CD14-positive monocyte (primary cell): Measurements from ENCODE around the gene ARHGAP35. TPM values are rescaled to one million over a fixed set of nuclear protein-coding genes. Genes with fewer than 3 reads are reported as not detected.

ENCODE experiments used
- DNase-seq, 3 donors: peaks; one replicate each; pipeline ENCODE4 v3.0.0-alpha.2; 2011 to 2022
- H2AFZ ChIP-seq: 2 replicates; pipeline ENCODE4 v1.6.0; 2012; ENCODE audit warnings: mild to moderate bottlenecking, low read depth, low read length, inconsistent platforms; ENCODE audit not compliant: insufficient read depth, poor library complexity, severe bottlenecking
- H3K27ac ChIP-seq, 2 donors: 1 replicate in 1 of 2; 2 replicates in 1 of 2; pipeline ENCODE4 v1.5.1; 2012 to 2013; ENCODE audit warnings: low read length in 2 of 2, control low read depth in 1 of 2, inconsistent platforms in 1 of 2, low read depth in 1 of 2, mild to moderate bottlenecking in 1 of 2
- H3K27me3 ChIP-seq, 2 donors: one replicate each; pipeline versions ENCODE4 v1.6.0 to v1.6.1; 2011 to 2013; ENCODE audit warnings: low read length in 2 of 2; ENCODE audit not compliant: control insufficient read depth in 2 of 2, insufficient read depth in 2 of 2
- H3K36me3 ChIP-seq, 2 donors: replicated peaks in 1 of 2; 1 replicate in 1 of 2; 2 replicates in 1 of 2; pipeline versions ENCODE4 v1.5.1 to v1.6.1; 2012 to 2013; ENCODE audit warnings: low read length in 2 of 2, control low read depth in 1 of 2, inconsistent platforms in 1 of 2, mild to moderate bottlenecking in 1 of 2; ENCODE audit not compliant: insufficient read depth in 2 of 2, control insufficient read depth in 1 of 2
- H3K4me1 ChIP-seq, 2 donors: 1 replicate in 1 of 2; 2 replicates in 1 of 2; pipeline versions ENCODE4 v1.5.1 to v1.6.1; 2012 to 2013; ENCODE audit warnings: low read length in 2 of 2, control low read depth in 1 of 2, inconsistent platforms in 1 of 2, mild to moderate bottlenecking in 1 of 2, moderate library complexity in 1 of 2; ENCODE audit not compliant: insufficient read depth in 2 of 2, control insufficient read depth in 1 of 2
- H3K4me2 ChIP-seq: replicated peaks from 2 replicates; pipeline ENCODE3; 2012; ENCODE audit warnings: low read length, moderate library complexity, mild to moderate bottlenecking; ENCODE audit not compliant: poor library complexity, severe bottlenecking; ENCODE audit errors: extremely low read depth
- H3K4me3 ChIP-seq, 3 experiments: fragments of 200-600 bp in 1 of 3; sonication (generic) in 1 of 3; replicated peaks in 1 of 3; 1 replicate in 2 of 3; 2 replicates in 1 of 3; pipeline ENCODE4 v1.5.1; 2011 to 2013; ENCODE audit warnings: low read length in 3 of 3, mild to moderate bottlenecking in 3 of 3, control low read depth in 2 of 3, low read depth in 2 of 3, inconsistent platforms in 1 of 3, moderate library complexity in 1 of 3
- H3K79me2 ChIP-seq: 2 replicates; pipeline ENCODE4 v1.6.0; 2012; ENCODE audit warnings: mild to moderate bottlenecking, control low read depth, inconsistent platforms, low read length, moderate library complexity; ENCODE audit not compliant: insufficient read depth
- H3K9ac ChIP-seq: 2 replicates; pipeline ENCODE4 v1.6.0; 2017; ENCODE audit warnings: low read length, mild to moderate bottlenecking; ENCODE audit not compliant: insufficient read depth, poor library complexity, severe bottlenecking
- H3K9me3 ChIP-seq, 2 donors: replicated peaks in 1 of 2; 1 replicate in 1 of 2; 2 replicates in 1 of 2; pipeline versions ENCODE4 v1.5.1 to v1.6.1; 2012 to 2013; ENCODE audit warnings: low read length in 2 of 2, control low read depth in 1 of 2; ENCODE audit not compliant: control insufficient read depth in 1 of 2, insufficient read depth in 1 of 2
- H4K20me1 ChIP-seq: 2 replicates; pipeline ENCODE4 v1.6.0; 2012; ENCODE audit warnings: mild to moderate bottlenecking, low read length, control low read depth, moderate library complexity; ENCODE audit not compliant: insufficient read depth
- H3K27ac Mint-ChIP-seq, 7 donors: one replicate each; pipeline ENCODE4 v1.8.0; 2020; ENCODE audit warnings: mild to moderate bottlenecking in 7 of 7, mixed read lengths in 7 of 7, moderate library complexity in 6 of 7, inconsistent platforms in 2 of 7
- H3K27me3 Mint-ChIP-seq, 3 donors: one replicate each; pipeline ENCODE4 v1.8.0; 2021 to 2022; ENCODE audit warnings: low read depth in 3 of 3, mild to moderate bottlenecking in 3 of 3, mixed read lengths in 3 of 3, moderate library complexity in 3 of 3, inconsistent platforms in 1 of 3
- H3K36me3 Mint-ChIP-seq, 2 donors: one replicate each; pipeline ENCODE4 v1.8.0; 2020; ENCODE audit warnings: mixed read lengths in 2 of 2, inconsistent platforms in 1 of 2, mild to moderate bottlenecking in 1 of 2
- H3K4me1 Mint-ChIP-seq: one replicate; pipeline ENCODE4 v1.8.0; 2020; ENCODE audit warnings: mild to moderate bottlenecking, mixed read lengths
- H3K4me3 Mint-ChIP-seq, 2 donors: one replicate each; pipeline ENCODE4 v1.8.0; 2020; ENCODE audit warnings: mild to moderate bottlenecking in 2 of 2, mixed read lengths in 2 of 2, moderate library complexity in 1 of 2
- H3K9me3 Mint-ChIP-seq, 7 donors: one replicate each; pipeline ENCODE4 v1.8.0; 2020 to 2022; ENCODE audit warnings: mixed read lengths in 7 of 7, mild to moderate bottlenecking in 6 of 7, moderate library complexity in 6 of 7, inconsistent platforms in 2 of 7
- WGBS: methylation state at CpG from one replicate; pipeline ENCODE4 v1.1.5; 2013; ENCODE audit warnings: missing lambda C conversion rate; ENCODE audit not compliant: insufficient coverage; 5-methylcytosine and 5-hydroxymethylcytosine counted together
- intact Hi-C, 2 donors: fragments of 100-400 bp; cut with micrococcal nuclease; formaldehyde crosslinking; loops; one replicate each; pipeline versions ENCODE4 v1.15.0 to v1.15.1; 2023
- polyA plus RNA-seq, 3 donors: library from polyadenylated mRNA; depleted of rRNA in 1 of 3; unstranded in 2 of 3; stranded (reverse) in 1 of 3; fragments of 300-500 nt in 2 of 3; fragments of >200 nt in 1 of 3; fragmentation: Illumina TruSeq in 2 of 3; gene quantifications; 1 replicate in 2 of 3; 2 replicates in 1 of 3; pipeline ENCODE4 v1.2.3, GENCODE V29; 2012 to 2021
- TF ChIP-seq, protein P1 (sequence below): fragments of 200-600 bp; IDR thresholded peaks from one replicate; pipeline ENCODE4 v1.8.0; 2022; ENCODE audit warnings: antibody characterized with exemption, mild to moderate bottlenecking

ARHGAP35 gene
- polyA plus RNA-seq, 3 donors: 1.5 to 7.6 (median 2.0) TPM

DNA sequence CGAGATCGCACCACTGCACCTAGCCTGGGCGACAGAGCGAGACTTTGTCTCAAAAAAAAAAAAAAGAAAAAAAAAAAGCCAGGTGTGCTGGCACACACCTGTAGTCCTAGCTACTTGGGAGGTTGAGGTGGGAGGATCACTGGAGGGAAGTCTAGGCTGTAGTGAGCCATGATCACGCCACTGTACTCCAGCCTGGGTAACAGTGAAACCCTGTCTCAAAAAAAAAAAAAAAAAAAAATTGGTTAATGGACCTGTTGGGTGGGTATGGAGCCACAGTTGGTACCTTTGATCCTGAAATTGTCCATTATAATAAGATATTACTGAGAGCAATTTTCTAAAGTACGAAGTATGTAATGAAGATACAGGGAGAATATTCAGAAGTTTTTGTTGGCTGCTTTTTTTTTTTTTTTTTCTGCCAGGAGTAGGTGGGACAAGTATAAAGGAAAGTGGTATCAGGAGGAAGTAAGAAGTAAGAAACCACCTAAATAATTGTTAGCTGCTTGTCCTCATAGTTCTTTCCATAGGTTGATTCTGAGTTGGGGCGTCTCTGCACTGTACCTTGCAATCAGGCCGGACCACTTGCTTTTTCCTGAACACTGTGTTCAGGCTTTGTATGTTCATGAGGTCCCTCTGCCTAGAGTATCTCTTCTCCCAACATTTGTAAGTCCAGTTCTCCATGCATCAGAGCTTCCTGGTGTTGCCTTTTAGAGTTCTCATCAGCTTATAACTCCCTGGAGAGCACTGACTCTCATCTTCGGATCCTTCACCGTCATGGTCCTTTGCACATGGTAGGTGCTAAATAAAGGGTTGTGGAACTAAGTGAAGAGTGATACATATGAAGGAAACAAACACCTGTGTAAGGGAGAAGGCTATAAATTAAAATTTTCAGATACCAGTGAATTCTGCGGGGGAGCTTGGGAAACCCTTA is 31.7 kb downstream of the ARHGAP35 start:
- Histone ChIP-seq H3K4me3 (no peak overlapping the region), H3K4me1 (no peaks in the 10 kb centered on the region), H4K20me1 (peaks cover 66% of the 10 kb centered on the region), H2AFZ (no peak overlapping the region), H3K4me2 (no peak overlapping the region), H3K9me3 (no peaks in the 10 kb centered on the region), H3K79me2 (peaks cover 80% of the 10 kb centered on the region), H3K27ac (no peak overlapping the region), H3K36me3 (no peaks in the 10 kb centered on the region), H3K27me3 (no peaks in the 10 kb centered on the region), H3K9ac (no peak overlapping the region)
- WGBS: 98% methylated on average over 8 of the region's 11 CpGs
- no peak for DNase-seq
- H3K9me3 Mint-ChIP-seq: no peaks in the 10 kb centered on the region
- peaks cover 0 to 2% (median 0%) of the 10 kb centered on the region in 3 donors for H3K27me3 Mint-ChIP-seq
- TF ChIP-seq, protein P1, sequence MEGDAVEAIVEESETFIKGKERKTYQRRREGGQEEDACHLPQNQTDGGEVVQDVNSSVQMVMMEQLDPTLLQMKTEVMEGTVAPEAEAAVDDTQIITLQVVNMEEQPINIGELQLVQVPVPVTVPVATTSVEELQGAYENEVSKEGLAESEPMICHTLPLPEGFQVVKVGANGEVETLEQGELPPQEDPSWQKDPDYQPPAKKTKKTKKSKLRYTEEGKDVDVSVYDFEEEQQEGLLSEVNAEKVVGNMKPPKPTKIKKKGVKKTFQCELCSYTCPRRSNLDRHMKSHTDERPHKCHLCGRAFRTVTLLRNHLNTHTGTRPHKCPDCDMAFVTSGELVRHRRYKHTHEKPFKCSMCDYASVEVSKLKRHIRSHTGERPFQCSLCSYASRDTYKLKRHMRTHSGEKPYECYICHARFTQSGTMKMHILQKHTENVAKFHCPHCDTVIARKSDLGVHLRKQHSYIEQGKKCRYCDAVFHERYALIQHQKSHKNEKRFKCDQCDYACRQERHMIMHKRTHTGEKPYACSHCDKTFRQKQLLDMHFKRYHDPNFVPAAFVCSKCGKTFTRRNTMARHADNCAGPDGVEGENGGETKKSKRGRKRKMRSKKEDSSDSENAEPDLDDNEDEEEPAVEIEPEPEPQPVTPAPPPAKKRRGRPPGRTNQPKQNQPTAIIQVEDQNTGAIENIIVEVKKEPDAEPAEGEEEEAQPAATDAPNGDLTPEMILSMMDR: no peak
- H3K4me3 Mint-ChIP-seq: no peak overlapping the region
- H3K4me1 Mint-ChIP-seq: peaks cover 4% of the 10 kb centered on the region
- H3K27ac Mint-ChIP-seq: no peak overlapping the region
- H3K36me3 Mint-ChIP-seq: peaks cover 6 to 14% of the 10 kb centered on the region in 2 donors
- intact Hi-C loops: no loop called here

GRCh38 chr19:46896076-46896794 is 35.4 kb downstream of the ARHGAP35 start:
- Histone ChIP-seq H3K79me2 (peaks cover 91% of the 10 kb centered on the region), H4K20me1 (peaks cover 80% of the 10 kb centered on the region), H3K27ac (no peak overlapping the region), H3K27me3 (no peaks in the 10 kb centered on the region), H3K36me3 (peaks cover 0 to 4% of the 10 kb centered on the region in 2 donors), H3K4me2 (no peak overlapping the region), H3K4me1 (no peaks in the 10 kb centered on the region), H3K9me3 (no peaks in the 10 kb centered on the region), H2AFZ (no peak overlapping the region), H3K9ac (no peak overlapping the region), H3K4me3 (no peak overlapping the region)
- no peak for DNase-seq
- Mint-ChIP-seq H3K9me3 (no peaks in the 10 kb centered on the region), H3K27me3 (peaks cover 0 to 2% (median 0%) of the 10 kb centered on the region in 3 donors), H3K36me3 (peaks cover 6 to 14% of the 10 kb centered on the region in 2 donors), H3K4me1 (peaks cover 3% of the 10 kb centered on the region), H3K4me3 (no peak overlapping the region), H3K27ac (peak overlapping the region in 1 of 7 donors; percentile 50)
- WGBS: 100% methylated on average over 9 of the region's 10 CpGs
- TF ChIP-seq, protein P1: no peak
- intact Hi-C loops: no loop called here
